Ramos (cell line): ENCODE measurements around the gene ANP32A.
"Not testable (repeated sequence)": the region's sequence is repeated elsewhere in the genome, so short reads cannot be mapped to it uniquely, and the experiment has no call there.

Experiments used
- in situ Hi-C: fragments of 300-500 bp; cut with MboI; formaldehyde crosslinking; loops from one replicate; pipeline ENCODE4 v1.14.3; 2022; ENCODE audit warnings: low sequenced_read_pairs; ENCODE audit not compliant: unreplicated experiment

Gene ANP32A

GRCh38 chr15:68764090-68764489 is 56.6 kb downstream of the ANP32A start:
- in situ Hi-C loops = no loop called here

DNA sequence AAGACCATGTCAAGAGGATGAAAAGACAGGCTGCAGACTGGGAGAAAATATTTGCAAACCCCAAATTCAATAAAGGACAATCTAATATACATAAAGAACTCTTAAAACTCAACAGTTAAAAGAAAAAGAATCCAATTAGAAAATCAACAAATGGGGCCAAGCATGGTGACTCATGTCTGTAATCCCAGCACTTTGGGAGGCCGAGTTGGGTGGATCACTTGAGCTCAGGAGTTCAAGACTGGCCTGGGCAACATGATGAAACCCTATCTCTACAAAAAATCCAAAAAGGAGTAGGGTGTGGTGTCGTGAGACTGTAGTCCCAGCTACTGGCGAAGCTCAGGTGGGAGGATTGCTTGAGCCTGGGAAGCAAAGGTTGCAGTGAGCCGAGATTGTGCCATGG is 57.6 kb downstream of the ANP32A start:
- in situ Hi-C loops = no loop called here

DNA sequence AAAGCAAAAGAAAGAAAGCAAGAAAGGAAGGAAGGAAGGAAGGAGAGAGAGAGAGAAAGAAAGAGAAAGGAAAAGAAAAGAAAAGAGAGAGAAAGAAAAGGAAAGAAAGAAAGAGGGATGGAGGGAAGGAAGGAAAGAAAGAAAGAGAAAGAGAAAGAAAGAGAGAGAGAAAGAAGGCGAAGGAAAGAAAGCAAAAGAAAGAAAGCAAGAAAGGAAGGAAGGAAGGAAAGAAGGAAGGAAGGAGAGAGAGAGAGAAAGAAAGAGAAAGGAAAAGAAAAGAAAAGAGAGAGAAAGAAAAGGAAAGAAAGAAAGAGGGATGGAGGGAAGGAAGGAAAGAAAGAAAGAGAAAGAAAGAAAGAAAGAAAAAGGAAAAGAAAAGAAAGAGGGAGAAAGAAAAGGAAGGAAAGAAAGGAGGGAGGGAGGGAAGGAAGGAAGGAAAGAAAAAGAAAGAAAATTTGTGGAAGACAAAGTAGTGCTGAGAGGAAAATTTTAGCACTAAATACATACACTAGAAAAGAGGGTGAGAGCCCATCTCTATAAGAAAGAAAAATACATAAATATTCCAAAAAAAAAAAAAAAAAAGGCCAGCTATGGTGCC is 60.6 kb downstream of the ANP32A start:
- in situ Hi-C loops = not testable (repeated sequence)

- in situ Hi-C loops = no loop called here
These were observed 65.0 kb downstream of the ANP32A start for GRCh38 chr15:68755731-68756130.

DNA sequence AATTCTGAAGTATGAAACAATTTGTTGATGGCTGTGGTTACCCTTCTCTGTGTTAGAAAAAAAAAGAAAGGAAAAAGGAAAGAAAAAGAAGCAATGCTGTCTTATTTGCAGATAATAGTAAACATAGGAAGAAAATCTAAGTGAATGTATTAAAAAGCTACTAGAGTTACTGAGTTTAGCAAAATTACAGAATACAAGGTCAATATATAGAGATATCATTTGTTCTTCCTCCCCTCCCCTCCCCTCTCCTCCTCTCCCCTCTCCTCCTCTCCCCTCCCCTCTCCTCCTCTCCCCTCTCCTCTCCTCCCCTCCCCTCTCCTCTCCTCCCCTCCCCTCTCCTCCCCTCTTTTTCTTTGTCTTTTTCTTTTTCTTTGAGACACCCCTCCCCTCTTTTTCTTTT is 69.1 kb downstream of the ANP32A start:
- in situ Hi-C loops = no loop called here

GRCh38 chr15:68749793-68750192 is 70.9 kb downstream of the ANP32A start:
- in situ Hi-C loops = no loop called here

GRCh38 chr15:68749365-68749764 is 71.3 kb downstream of the ANP32A start:
- in situ Hi-C loops = no loop called here

DNA sequence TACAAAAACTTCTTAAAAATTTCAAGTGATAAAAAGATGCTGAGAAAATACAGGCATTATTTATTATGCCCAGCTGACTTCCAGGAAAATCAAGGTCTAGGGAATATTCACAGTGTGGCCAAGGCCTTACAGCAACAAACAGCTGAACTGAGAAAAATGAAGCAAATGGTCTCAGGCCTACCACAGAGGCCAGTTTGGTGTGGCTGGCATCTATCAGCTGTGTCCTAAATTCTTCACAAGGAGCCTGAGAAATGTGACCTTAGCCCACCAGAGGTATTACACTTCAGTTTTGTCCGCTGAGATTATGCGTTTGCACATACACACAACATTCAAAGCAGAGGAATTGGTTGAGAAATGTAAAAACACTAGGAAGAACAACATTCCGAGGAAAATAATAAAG is 77.4 kb downstream of the ANP32A start:
- in situ Hi-C loops = no loop called here

GRCh38 chr15:68739390-68740080 is 81.2 kb downstream of the ANP32A start:
- in situ Hi-C loops = no loop called here

- in situ Hi-C loops = no loop called here
These were observed 85.1 kb downstream of the ANP32A start for GRCh38 chr15:68735610-68736009.

GRCh38 chr15:68734881-68735280 is 85.8 kb downstream of the ANP32A start:
- in situ Hi-C loops = no loop called here

DNA sequence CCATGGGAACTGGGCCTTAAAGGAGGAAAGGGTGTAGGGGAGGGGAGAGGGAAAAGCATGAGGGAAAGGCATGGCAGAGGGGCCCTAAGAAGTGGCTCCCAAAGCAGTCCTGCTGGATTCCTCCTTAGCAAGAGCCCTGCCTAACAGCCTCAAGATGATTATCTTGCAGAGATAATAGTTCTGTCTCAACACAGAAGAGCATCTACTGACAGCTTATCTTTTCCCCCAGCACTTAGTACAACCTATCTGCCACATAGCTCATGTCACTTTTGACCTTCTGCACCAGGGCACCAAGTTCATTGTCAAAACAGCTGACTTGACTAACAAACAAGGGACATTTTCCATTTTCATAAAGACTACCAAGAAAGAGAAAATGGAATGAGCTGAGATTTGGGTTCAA is 86.3 kb downstream of the ANP32A start:
- in situ Hi-C loops = no loop called here

DNA sequence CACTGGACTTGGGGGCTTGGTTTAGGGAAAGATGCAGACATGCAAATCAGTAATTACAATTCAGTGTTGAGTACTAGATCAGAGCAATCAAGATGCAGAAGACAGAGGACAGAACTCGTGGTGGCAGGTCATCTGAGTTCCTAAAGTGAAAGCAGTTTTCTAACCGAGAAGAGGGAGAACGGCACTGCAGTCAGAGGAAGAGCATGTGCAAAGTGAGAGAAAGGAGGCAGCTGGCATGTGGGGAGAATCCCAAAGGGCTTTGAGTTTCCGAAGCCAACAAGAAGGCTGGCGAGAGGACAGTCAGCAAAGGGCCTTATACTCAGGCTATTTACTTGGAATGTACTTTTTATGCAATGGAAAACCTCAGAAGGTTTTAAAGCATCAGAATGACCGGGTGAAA is 87.0 kb downstream of the ANP32A start:
- in situ Hi-C loops = no loop called here

- in situ Hi-C loops = no loop called here
These were observed 88.2 kb downstream of the ANP32A start for GRCh38 chr15:68732451-68732850.

DNA sequence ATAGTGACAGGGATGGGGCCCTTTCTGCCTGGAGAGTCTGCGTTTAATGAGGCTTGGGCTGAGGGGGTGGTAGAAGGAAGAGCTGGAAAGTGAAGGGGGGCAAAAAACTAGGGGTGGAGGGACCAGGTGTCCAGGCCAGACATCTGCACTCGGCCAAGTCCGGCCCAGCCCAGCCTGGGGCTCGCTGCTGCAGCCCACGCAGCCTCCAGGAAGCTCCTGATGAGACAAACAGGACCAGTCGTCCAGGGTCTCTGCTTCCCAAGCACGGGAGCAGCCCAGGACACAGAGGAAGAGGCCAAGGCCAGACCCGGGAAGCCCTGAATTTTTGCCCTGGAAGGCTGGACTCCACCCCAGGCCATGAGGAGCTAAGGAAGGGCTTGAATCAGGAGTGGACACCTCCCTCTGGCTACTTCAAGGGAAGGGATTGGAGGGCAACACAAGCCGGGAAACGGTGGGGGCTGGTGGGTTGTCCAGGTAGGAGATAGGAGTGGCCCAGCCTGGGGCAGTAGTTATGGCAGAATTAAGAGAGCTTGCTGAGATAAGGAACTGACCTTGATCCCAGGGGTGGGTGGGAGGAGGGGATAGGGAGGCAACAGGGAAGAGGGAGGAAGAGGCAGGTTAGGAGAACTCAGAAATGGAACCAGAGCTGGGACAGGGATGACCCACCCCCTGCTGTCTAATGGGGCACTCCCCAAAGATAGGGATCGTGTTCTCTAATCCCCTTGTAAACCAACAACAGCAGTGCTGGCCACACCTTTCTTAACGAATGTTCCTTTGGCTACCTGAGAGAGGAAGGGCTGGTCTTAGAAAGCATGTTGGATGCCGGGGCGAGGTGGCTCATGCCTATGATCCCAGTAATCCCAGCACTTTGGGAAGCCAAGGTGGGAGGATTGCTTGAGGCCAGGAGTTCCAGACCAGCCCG is 89.5 kb downstream of the ANP32A start:
- in situ Hi-C loops = no loop called here

DNA sequence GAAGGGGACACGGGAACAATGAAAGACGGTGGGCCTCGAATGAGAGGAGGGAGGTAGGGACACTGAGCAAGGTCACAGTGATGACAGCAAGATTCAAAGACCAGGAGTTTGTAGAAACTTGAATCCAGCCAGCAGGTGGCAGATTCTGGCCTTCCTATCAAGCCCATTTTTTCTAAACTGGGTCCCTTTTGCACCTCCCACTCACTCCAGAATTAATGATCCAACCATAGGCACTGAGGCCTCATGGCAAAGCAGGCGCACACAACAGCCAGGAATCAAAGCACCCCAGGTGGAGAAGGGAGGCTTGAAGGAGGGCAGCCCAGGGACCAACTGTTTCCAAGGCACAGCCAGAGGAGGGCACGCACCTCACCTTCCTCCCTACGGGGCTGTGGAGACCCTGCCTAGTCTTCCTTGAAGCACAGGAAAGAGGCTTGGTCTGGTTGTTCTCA is 90.2 kb downstream of the ANP32A start:
- in situ Hi-C loops = no loop called here

DNA sequence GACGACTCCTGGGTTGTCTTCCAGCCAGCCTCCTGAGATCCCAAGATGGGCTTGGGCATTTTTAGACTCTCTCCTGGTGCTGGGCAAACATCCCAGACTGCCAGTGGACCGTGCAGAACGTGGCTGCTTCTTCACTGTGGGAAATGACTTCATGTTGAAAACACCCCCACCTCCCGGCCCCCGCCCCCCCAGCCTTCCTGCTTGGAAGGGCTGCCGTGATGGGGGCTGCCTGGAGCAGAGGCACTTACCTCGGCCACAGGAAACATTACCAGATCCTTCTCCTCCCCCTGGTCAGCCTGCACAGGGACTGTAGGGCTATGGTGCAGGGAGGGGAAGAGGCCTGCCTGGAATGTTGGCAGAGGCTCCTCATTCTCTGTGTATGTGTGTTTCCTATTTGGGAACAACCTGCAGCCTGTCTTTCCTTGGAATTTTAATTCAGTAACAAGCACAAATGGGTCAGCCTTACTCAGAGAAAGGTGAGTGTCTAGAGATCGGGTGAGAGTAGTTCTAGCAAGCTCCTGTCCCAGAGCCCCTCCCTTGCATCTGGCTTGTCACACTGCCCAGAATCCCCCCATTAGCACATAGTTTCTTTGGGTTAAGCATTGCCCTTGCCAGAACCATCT is 90.8 kb downstream of the ANP32A start:
- in situ Hi-C loops = no loop called here
